Nephron progenitor cell (in vitro differentiated cells): ENCODE data around the gene CCDC192.
"Not testable (repeated sequence)": the region's sequence is repeated elsewhere in the genome, so short reads cannot be mapped to it uniquely, and the experiment has no call there.

Experiments used
- DNase-seq: peaks from one replicate; pipeline ENCODE4 v3.0.0; 2021
- H3K27ac Mint-ChIP-seq: 2 replicates; pipeline ENCODE4 v1.8.0; 2021; ENCODE audit warnings: mild to moderate bottlenecking, moderate library complexity, mixed read lengths
- H3K27me3 Mint-ChIP-seq: 2 replicates; pipeline ENCODE4 v1.8.0; 2021; ENCODE audit warnings: mild to moderate bottlenecking, low read depth, mixed read lengths; ENCODE audit not compliant: poor library complexity
- H3K36me3 Mint-ChIP-seq: 2 replicates; pipeline ENCODE4 v1.8.0; 2021; ENCODE audit warnings: low read depth, mixed read lengths
- H3K4me1 Mint-ChIP-seq: 2 replicates; pipeline ENCODE4 v1.8.0; 2021; ENCODE audit warnings: mixed read lengths
- H3K4me3 Mint-ChIP-seq: 2 replicates; pipeline ENCODE4 v1.8.0; 2021; ENCODE audit warnings: mild to moderate bottlenecking, moderate library complexity, mixed read lengths
- H3K9me3 Mint-ChIP-seq: 2 replicates; pipeline ENCODE4 v1.8.0; 2021; ENCODE audit warnings: mild to moderate bottlenecking, moderate library complexity, mixed read lengths
- TF ChIP-seq, protein P1 (sequence below): fragments of 200-600 bp; sonication (generic); IDR thresholded peaks from 2 replicates; pipeline ENCODE4 v1.5.0; 2021; ENCODE audit warnings: antibody characterized with exemption

CCDC192 gene

DNA sequence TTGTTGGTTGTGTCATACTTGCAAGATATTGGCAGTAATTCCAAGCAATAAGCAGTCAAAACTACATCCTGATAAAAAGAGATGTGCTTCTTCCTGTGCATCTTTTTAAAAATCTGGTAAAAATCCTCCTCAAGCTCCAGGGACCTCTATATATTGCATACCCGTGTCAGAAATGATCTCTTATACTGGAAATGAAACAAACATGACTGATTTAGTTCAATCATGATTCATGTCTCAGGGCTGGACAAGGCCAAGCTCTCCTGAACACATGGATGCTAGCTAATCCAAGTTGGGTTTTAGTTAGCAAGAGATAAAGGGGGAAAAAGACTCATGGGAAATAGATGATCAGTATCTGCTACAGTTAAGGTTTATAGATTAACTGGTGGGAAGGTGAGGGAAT is 69.3 kb downstream of the CCDC192 start:
- H3K4me3 Mint-ChIP-seq: no peak overlapping the region
- TF ChIP-seq, protein P1, sequence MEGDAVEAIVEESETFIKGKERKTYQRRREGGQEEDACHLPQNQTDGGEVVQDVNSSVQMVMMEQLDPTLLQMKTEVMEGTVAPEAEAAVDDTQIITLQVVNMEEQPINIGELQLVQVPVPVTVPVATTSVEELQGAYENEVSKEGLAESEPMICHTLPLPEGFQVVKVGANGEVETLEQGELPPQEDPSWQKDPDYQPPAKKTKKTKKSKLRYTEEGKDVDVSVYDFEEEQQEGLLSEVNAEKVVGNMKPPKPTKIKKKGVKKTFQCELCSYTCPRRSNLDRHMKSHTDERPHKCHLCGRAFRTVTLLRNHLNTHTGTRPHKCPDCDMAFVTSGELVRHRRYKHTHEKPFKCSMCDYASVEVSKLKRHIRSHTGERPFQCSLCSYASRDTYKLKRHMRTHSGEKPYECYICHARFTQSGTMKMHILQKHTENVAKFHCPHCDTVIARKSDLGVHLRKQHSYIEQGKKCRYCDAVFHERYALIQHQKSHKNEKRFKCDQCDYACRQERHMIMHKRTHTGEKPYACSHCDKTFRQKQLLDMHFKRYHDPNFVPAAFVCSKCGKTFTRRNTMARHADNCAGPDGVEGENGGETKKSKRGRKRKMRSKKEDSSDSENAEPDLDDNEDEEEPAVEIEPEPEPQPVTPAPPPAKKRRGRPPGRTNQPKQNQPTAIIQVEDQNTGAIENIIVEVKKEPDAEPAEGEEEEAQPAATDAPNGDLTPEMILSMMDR: no peak
- H3K27ac Mint-ChIP-seq: no peak overlapping the region
- peaks cover 21% of the 10 kb centered on the region for H3K9me3 Mint-ChIP-seq
- peaks cover under 1% of the 10 kb centered on the region for H3K4me1 Mint-ChIP-seq
- H3K27me3 Mint-ChIP-seq: peaks cover 5% of the 10 kb centered on the region
- peaks cover 4% of the 10 kb centered on the region for H3K36me3 Mint-ChIP-seq
- DNase-seq: no peak

DNA sequence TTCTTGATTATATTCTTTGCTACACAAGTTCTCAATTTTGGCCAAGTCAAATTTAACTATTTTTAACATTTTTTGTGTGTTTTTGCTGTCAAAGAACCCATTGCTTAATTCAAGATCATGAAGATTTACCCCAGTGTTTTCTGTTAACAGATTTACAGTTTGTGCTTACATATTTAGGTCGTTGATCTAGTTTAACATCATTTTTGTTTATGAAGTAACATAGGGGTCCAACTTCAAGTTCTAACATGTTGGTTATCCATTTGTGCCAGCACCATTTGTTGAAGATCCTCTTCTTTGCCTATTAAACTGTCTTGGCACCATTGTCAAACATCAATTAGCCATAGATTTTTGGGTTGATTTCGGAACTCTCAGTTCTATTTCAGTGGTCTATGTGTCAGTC is 71.0 kb downstream of the CCDC192 start:
- peaks cover 12% of the 10 kb centered on the region for H3K36me3 Mint-ChIP-seq
- H3K27me3 Mint-ChIP-seq: peaks cover 5% of the 10 kb centered on the region
- TF ChIP-seq, protein P1: no peak
- H3K4me1 Mint-ChIP-seq: no peaks in the 10 kb centered on the region
- no peak overlapping the region for H3K27ac Mint-ChIP-seq
- H3K9me3 Mint-ChIP-seq: peaks cover 33% of the 10 kb centered on the region
- H3K4me3 Mint-ChIP-seq: no peak overlapping the region
- DNase-seq: no peak

DNA sequence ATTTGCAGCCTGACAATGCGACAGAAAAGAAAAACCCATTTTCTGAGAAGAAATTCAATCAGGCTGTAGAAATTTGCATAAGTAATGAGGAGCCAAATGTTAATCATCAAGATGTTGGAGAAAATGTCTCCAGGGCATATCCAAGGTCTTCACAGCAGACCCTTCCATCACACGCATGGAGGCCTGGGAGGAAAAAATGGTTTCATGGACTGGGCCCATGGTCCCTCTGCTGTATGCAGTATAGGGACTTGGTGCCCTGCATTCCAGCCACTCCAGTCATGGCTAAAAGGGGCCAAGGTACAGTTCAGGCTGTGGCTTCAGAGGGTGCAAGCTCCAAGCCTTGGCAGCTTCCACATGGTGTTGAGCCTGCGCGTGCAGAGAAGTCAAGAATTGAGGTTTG is 73.3 kb downstream of the CCDC192 start:
- Mint-ChIP-seq H3K27me3 (peaks cover 2% of the 10 kb centered on the region), H3K9me3 (peaks cover 47% of the 10 kb centered on the region), H3K4me1 (no peaks in the 10 kb centered on the region), H3K36me3 (peaks cover 12% of the 10 kb centered on the region), H3K4me3 (no peak overlapping the region), H3K27ac (no peak overlapping the region)
- TF ChIP-seq, protein P1: no peak
- DNase-seq: no peak

DNA sequence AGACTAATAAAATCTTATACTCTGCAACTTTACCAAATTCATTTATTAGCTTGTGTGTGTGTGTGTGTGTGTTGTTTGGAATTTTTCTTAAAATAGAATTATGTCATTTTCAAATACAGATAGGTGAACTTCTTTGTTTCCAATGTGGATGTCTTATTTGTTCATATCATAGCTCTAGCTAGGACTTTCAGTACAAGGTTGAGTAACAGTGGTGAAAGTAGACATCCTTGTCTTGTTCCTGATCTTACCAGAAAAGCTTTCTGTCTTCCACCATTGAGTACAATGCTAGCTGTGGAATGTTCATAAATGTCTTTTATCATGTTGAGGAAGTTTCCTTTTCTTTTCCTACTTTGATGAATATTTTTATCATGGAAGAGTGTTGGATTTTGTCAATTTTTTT is 74.8 kb downstream of the CCDC192 start:
- DNase-seq: no peak
- no peaks in the 10 kb centered on the region for H3K4me1 Mint-ChIP-seq
- TF ChIP-seq, protein P1: no peak
- H3K27ac Mint-ChIP-seq: no peak overlapping the region
- H3K4me3 Mint-ChIP-seq: no peak overlapping the region
- peaks cover 58% of the 10 kb centered on the region for H3K9me3 Mint-ChIP-seq
- H3K36me3 Mint-ChIP-seq: peaks cover 12% of the 10 kb centered on the region
- peaks cover 2% of the 10 kb centered on the region for H3K27me3 Mint-ChIP-seq

DNA sequence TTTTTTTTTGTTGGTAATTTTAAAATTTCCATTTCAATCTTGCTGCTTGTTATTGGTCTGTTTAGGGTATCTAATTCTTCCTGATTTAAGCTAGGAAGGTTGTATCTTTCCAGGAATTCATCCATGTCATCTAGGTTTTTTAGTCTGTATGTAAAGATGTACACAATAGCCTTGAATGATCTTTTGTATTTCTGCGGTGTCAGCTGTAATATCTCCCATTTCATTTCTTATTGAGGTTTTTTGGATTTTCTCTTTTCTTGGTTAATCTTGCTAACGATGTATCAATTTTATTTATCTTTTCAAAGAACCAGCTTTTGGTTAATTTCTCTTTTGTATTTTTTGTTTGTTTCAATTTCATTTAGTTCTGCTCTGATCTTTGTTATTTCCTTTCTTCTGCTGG is 79.3 kb downstream of the CCDC192 start:
- H3K36me3 Mint-ChIP-seq, H3K4me3 Mint-ChIP-seq: not testable (repeated sequence)
- peaks cover 39% of the 10 kb centered on the region for H3K9me3 Mint-ChIP-seq

DNA sequence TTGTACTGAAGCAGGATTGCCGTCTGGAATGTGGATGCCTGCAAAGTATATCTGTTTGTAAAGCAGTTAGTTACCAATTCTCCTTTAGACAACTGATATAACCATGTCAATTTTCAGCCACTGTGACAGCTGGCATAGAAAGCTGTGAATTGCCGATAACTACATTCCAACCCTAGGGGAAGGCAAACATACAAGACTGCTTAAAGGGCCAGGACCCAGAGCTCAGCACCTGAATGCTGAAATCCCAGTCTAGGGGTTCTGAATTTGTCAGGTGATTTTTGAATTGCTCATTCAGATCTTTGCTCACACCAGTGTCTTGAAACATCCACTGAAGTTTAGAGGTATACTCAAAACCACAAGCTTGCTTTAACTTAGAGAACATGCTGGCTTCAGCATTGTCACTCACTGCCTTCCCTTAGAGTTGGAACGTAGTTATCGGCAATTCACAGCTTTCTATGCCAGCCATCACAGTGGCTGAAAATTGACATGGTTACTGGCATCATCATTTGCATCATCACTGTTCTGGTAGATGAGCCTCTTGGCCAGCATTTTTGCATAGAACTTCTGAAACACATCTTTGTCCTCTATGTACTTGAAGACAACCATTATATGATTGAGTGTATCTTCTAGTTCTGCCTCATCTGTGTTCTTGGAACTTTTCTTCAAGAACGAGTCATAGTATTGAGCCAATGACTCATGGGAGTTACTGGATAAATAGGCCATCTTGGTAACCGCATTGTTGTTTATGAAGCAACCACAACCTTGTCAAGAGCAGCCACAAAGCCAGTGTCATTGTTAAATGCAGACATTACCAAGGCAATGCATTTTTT is 82.1 kb downstream of the CCDC192 start:
- Mint-ChIP-seq H3K27ac (no peak overlapping the region), H3K27me3 (no peaks in the 10 kb centered on the region), H3K9me3 (peaks cover 30% of the 10 kb centered on the region), H3K4me1 (no peaks in the 10 kb centered on the region), H3K36me3 (no peaks in the 10 kb centered on the region), H3K4me3 (no peak overlapping the region)
- DNase-seq: no peak
- TF ChIP-seq, protein P1: no peak

More for the DNA sequence above, 79.3 kb downstream of the CCDC192 start:
- not testable (repeated sequence) for H3K27me3 Mint-ChIP-seq, H3K27ac Mint-ChIP-seq, H3K4me1 Mint-ChIP-seq, DNase-seq
